Mesenteric fat pad (tissue), 1 donor: ENCODE results near the gene PAX3. TPM values are rescaled to one million over a fixed set of nuclear protein-coding genes. Genes with fewer than 3 reads are reported as not detected.

Experiments used
- DNase-seq: peaks from one replicate; pipeline ENCODE4 v3.0.0-alpha.2; 2020; ENCODE audit warnings: low spot score
- total RNA-seq: library from RNA; stranded (reverse); fragmentation: NEBNext Ultra II Directional; extraction: Animal tissue kit (Norgen Biotek cat#: 25700); gene quantifications from one replicate; pipeline ENCODE4 v1.2.1, GENCODE V29; 2021
- donor health status: DM: yes; HTN: yes; CAD: no.

Gene PAX3
- total RNA-seq, 1 donor from 2014 or later: not detected

DNA sequence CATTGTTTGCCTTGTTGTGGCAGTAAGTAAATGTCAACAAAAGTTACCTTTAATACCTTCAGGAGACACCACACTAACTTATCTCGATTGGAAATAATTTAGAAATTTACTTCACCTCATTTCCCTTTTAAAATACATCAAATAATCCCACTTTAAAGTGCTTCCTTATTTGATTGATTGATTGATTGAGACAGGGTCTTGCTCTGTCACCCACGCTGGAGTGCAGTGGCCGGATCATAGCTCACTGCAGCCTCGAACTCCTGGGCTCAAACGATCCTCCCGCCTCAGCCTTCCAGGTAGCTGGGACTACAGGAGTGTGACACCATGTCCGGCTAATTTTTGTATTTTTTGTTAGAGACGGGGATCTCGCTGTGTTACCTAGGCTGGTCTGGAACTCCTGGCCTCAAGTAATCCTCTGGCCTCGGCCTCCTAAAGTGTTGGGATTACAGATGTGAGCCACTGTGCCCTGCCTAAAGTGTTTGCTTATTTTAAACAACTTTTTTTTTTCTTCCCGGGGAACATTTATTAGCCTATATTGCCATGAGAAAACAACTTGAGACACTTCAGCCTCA is 12.0 kb upstream of the PAX3 start:
- no peak for DNase-seq

DNA sequence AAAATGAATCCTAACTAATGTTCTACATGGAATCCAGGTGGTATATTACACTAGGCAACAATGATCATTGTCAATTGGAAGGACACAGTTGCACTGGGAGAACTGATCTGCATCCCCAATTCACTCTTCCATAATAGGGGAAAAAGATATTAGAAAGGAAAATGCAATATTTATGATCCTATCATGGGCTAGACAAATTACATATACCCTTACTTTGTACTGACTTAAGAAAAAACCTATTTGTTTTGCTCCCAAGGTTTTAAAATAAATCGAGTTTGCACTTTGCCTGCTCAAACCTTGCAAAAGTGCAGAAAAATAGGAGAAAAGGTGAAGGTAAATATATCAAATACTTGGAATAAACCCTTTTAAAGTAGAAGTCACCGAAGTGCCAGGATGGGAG is 11.0 kb upstream of the PAX3 start:
- DNase-seq: no peak

DNA sequence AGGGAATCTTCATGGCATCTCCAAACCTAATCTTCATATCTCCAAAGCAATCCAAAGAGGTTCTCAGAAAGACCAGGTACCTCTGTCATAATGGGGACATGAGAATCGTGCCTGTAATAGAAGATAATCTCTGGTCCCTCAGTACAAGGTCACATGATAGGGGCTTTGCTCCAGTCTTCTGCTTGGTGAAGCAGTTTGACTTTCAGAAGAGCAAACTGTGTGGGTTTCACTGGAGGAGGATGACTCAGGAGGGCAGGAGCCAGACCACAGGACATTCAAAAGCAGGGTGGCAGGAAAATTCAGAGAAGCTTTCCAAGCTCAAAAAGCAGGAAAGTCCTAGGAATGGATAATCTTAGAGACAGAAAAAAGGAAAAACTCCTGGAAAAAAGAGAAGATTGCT is 10.6 kb upstream of the PAX3 start:
- no peak for DNase-seq

- DNase-seq: no peak
Measured at GRCh38 chr2:222307978-222308730, 9.4 kb upstream of the PAX3 start.

GRCh38 chr2:222307143-222307756 is 8.5 kb upstream of the PAX3 start:
- no peak for DNase-seq

DNA sequence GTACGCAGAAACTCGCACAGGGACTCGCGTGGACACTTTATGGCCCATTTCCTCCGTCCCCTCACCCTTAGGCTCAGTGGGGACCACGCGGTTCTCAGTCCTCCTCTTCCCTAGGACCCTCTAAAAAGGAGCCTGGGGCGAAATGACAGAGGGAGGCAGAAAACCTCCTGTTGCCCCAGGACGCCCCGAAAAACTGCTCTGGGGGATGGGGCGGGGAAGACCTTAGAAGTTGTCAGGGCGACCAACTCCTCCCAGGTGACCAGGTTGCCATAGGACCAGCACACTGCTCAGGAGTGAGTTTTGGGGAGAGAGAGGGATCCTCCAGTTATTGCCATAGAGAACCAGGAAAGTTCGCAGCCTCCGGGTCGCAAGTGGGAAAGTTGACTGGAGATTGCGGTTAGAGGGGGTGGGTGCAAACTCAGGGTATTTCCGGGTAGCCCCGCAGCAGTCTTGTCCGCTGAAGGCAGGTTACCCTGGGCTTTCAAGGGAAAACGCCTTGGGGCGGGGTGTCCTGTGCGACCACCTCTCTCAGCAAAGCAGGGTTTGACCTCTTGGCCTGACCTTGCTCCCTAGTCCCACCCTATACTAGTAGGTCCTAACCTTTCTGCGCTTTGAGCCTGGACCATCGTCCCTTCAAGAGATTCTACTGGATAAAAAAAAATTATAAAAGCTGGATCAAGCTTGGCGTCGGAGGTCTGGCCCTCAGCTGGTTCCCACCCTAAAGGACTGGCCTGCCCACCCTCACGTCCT is 7.8 kb upstream of the PAX3 start:
- DNase-seq: no peak

GRCh38 chr2:222305516-222306392 is 7.0 kb upstream of the PAX3 start:
- DNase-seq: no peak

DNA sequence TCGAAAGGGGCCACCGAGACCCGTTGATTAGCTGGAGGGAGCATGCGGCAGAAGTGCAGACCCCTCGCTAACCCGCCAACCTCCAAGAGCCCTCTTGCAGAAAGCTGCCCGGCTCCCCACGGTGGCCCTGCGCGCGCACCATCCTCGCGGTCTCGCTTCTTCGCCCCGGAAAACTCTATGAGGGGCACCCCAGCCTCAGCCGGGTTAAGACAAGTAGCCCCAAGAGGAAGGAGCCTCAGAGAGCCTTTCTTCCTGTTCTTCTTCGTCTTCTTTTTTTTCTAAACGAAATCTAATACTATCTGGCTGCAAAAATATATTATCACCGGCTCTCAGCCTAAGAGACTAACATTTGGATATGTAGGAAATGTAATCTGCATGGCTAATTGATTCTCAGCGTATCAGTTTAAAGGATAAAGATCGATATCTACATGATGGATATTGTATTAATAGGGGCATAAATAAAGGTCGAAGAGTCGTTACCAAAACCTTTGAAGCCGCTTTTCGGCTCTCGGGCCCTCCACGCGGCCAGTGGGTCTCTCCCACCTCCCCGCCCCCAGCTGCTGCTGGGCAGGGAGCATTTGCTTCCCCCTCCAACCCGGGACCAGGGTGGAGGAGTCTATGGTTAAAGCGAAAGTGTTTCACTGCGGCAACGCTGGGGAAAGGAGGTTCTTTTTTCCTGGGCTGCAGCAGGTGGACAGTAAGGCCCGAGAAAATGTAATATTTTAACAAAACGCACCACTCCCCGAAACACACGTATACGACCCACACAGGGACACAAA is 6.1 kb upstream of the PAX3 start:
- no peak for DNase-seq

DNA sequence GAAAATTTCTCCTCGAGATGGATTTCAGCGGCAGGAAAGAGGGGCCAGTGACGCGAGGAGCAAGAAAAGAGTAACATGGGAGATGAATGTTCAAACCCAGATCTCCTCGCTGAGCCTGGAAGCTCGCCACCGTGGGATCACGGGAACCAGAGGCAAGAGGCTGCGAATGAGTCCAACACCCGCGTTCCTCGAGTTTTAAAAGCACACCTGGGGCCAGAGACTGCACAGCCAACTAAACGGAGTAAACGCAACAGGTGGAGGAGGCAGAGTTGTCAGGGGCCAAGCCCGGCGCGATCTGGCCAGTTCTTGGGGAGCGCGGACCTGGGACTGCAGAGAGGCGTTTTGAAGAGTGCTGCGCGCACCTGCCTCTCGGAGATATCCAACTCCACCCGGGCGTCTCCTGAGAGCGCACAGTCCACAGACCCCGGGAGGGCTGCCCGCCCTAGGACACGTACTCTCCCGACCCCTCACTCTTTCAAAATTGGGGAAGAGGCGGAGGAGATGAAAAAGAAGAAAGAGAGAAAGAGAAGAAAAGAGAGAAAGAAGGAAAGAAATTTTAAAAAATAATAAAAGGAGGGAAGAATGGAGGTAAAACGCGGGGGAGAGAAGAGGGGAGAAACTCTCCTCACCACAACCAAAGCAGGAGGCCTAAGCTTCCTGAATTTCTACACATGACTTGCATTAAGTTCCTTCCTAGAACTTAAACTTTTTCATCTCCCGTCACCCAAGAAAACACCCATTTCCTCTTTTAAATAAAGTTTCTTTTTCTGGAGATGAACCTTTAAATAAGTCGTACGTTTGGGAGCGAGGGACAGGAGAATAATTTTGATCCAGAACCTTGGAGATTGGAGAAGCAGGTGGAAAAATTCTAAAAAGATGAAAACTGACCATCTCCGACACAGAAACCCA is 5.3 kb upstream of the PAX3 start:
- DNase-seq: no peak

GRCh38 chr2:222303045-222303827 is 4.4 kb upstream of the PAX3 start:
- DNase-seq: no peak

- DNase-seq: no peak
Measured at GRCh38 chr2:222302178-222303018, 3.6 kb upstream of the PAX3 start.

- DNase-seq: no peak
Measured at GRCh38 chr2:222301796-222302118, 3.0 kb upstream of the PAX3 start.

GRCh38 chr2:222301053-222301795 is 2.4 kb upstream of the PAX3 start:
- no peak for DNase-seq

GRCh38 chr2:222300726-222301052 is 1.9 kb upstream of the PAX3 start:
- no peak for DNase-seq

DNA sequence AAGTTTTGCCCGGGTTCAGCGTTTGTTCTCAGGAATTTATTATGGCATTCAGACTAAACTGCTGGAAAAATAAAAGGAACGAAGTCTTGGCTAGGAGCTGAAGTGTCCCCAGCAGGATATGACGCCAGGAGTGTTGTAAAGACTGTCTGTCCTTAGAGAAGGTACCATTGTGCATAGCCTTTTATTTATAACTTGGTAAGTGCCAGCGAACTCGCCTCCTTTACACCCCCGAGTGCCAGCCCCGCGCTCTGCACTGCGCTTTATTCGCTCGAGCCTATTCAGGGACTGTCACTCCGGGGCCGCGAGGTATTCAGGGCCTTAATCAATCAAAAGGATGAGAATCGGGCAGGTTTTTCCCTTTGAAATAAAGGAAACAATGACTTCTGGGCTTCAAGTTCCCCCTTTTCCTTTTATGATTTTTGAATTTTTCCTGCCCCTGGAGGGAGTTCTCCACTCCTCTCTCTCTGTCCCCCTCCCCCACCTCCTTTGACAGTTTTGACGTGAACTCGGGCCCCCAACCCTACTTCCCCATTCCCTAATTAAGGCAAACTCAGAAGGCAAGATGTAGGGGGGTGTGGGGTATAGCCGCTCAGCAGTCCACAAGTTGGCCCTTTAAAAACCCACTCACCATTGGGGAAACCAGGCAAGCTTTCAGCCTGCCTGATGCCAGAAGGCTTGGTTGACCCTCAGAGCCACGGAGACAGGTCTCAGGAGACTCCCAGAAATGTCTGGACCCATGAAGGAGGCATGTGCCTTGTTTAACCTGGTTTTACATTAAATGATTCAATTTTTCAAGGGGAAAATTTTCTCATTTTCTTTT is 1.3 kb upstream of the PAX3 start:
- no peak for DNase-seq

- no peak for DNase-seq
Measured at GRCh38 chr2:222298001-222298310, 842 bp downstream of the PAX3 start.
